SK-N-SH treated with all-trans-retinoic acid at 6 μM for 48 hours (cell line): ENCODE results near the gene ARRDC3.

Source experiments
- ARNTL ChIP-seq: fragments of 450-650 bp; formaldehyde crosslinking; IDR thresholded peaks from 2 replicates; pipeline ENCODE4 v1.5.0; 2020; ENCODE audit warnings: low read depth, mild to moderate bottlenecking, moderate library complexity, borderline replicate concordance
- CREB5 ChIP-seq: fragments of 250-450 bp; sonication (Bioruptor Pico); IDR thresholded peaks from 2 replicates; pipeline ENCODE4 v1.5.1; 2020; ENCODE audit warnings: low read depth, mild to moderate bottlenecking, moderate library complexity
- CSRNP3 ChIP-seq: fragments of 250-450 bp; sonication (Bioruptor Pico); IDR thresholded peaks from 2 replicates; pipeline ENCODE4 v1.5.1; 2021; ENCODE audit warnings: mild to moderate bottlenecking, moderate library complexity
- OSR1 ChIP-seq: fragments of 250-450 bp; sonication (Bioruptor Pico); IDR thresholded peaks from 2 replicates; pipeline ENCODE4 v1.8.0; 2022; ENCODE audit warnings: moderate library complexity, mild to moderate bottlenecking, inconsistent platforms
- TOX ChIP-seq: fragments of 250-450 bp; sonication (Bioruptor Pico); IDR thresholded peaks from 2 replicates; pipeline ENCODE4 v1.8.0; 2021; ENCODE audit warnings: mild to moderate bottlenecking, moderate library complexity, borderline replicate concordance
- ZFP3 ChIP-seq: fragments of 250-450 bp; sonication (Bioruptor Pico); IDR thresholded peaks from 2 replicates; pipeline ENCODE4 v1.5.0; 2020; ENCODE audit warnings: mild to moderate bottlenecking, moderate library complexity
- ZNF565 ChIP-seq: fragments of 450-650 bp; formaldehyde crosslinking; conservative IDR thresholded peaks from 2 replicates; pipeline ENCODE4 v1.5.0; 2020; ENCODE audit warnings: low read depth, mild to moderate bottlenecking, moderate library complexity
- TF ChIP-seq, protein P1 (sequence below): fragments of 250-450 bp; sonication (Bioruptor Pico); IDR thresholded peaks from 2 replicates; pipeline ENCODE4 v1.8.0; 2020; ENCODE audit warnings: mild to moderate bottlenecking, moderate library complexity, borderline replicate concordance
- TF ChIP-seq, protein P2 (sequence below): fragments of 250-450 bp; sonication (Bioruptor Pico); IDR thresholded peaks from 2 replicates; pipeline ENCODE4 v1.5.0; 2020; ENCODE audit warnings: mild to moderate bottlenecking, moderate library complexity

DNA sequence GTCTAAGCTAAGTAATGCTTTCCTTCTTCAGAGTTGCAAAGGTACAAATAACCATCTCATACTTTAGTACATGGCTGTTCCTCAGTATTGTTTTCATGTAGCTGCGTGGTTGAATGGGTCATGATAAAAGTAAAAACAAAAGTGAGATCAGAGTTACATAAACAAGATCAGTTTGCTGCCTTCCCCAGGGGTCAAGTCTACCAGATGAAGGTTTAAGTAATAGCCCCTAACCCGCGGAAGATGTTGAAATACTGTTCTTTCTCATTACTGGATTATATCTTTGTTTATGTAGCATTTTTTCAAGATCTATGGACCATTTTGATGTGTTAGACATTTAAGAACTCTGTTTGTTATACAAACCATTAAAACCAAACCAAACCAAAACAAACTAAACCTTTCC is 34.1 kb upstream of the ARRDC3 start:
- TF ChIP-seq, protein P1, sequence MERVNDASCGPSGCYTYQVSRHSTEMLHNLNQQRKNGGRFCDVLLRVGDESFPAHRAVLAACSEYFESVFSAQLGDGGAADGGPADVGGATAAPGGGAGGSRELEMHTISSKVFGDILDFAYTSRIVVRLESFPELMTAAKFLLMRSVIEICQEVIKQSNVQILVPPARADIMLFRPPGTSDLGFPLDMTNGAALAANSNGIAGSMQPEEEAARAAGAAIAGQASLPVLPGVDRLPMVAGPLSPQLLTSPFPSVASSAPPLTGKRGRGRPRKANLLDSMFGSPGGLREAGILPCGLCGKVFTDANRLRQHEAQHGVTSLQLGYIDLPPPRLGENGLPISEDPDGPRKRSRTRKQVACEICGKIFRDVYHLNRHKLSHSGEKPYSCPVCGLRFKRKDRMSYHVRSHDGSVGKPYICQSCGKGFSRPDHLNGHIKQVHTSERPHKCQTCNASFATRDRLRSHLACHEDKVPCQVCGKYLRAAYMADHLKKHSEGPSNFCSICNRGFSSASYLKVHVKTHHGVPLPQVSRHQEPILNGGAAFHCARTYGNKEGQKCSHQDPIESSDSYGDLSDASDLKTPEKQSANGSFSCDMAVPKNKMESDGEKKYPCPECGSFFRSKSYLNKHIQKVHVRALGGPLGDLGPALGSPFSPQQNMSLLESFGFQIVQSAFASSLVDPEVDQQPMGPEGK = no peak
- TF ChIP-seq, protein P2, sequence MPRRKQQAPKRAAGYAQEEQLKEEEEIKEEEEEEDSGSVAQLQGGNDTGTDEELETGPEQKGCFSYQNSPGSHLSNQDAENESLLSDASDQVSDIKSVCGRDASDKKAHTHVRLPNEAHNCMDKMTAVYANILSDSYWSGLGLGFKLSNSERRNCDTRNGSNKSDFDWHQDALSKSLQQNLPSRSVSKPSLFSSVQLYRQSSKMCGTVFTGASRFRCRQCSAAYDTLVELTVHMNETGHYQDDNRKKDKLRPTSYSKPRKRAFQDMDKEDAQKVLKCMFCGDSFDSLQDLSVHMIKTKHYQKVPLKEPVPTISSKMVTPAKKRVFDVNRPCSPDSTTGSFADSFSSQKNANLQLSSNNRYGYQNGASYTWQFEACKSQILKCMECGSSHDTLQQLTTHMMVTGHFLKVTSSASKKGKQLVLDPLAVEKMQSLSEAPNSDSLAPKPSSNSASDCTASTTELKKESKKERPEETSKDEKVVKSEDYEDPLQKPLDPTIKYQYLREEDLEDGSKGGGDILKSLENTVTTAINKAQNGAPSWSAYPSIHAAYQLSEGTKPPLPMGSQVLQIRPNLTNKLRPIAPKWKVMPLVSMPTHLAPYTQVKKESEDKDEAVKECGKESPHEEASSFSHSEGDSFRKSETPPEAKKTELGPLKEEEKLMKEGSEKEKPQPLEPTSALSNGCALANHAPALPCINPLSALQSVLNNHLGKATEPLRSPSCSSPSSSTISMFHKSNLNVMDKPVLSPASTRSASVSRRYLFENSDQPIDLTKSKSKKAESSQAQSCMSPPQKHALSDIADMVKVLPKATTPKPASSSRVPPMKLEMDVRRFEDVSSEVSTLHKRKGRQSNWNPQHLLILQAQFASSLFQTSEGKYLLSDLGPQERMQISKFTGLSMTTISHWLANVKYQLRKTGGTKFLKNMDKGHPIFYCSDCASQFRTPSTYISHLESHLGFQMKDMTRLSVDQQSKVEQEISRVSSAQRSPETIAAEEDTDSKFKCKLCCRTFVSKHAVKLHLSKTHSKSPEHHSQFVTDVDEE (CRISPR knock-in tag) = no peak
- TF ChIP-seq ZNF565 (CRISPR knock-in tag) (no peak), TOX (CRISPR knock-in tag) (no peak), ARNTL (no peak), CSRNP3 (CRISPR knock-in tag) (no peak), OSR1 (no peak), ZFP3 (CRISPR knock-in tag) (no peak), CREB5 (CRISPR knock-in tag) (no peak)
